A673 (cell line): ENCODE measurements around the gene SAG. TPM values are rescaled to one million over a fixed set of nuclear protein-coding genes. Genes with fewer than 3 reads are reported as not detected.

ENCODE experiments used
- BruUV-seq: library from RNA; stranded (reverse); fragments of 400-500 nt; replicated peaks from 2 replicates; lab custom pipeline; 2021; lab: Mats Ljungman, UMichigan
- CTCF ChIA-PET: fragments of 300-600 bp; sonication (Branson Sonifier 250); formaldehyde crosslinking; loops from one replicate; lab custom pipeline; 2022; ENCODE audit warnings: antibody characterized with exemption; lab: Charles Lee
- POLR2A ChIA-PET: fragments of 300-600 bp; sonication (Branson Sonifier 250); formaldehyde crosslinking; loops from one replicate; lab custom pipeline; 2022; ENCODE audit warnings: antibody characterized with exemption; ENCODE audit not compliant: low non-redundant PET; lab: Charles Lee
- DNase-seq: peaks from one replicate; pipeline ENCODE4 v3.0.0-alpha.2; 2015; ENCODE audit warnings: low spot score
- H3K27ac ChIP-seq: fragments of 200-600 bp; sonication (generic); 2 replicates; pipeline ENCODE4 v1.5.1; 2016; ENCODE audit warnings: mixed run types, low read depth, mild to moderate bottlenecking, mixed read lengths, antibody characterized with exemption, low read length; ENCODE audit not compliant: poor library complexity, severe bottlenecking
- H3K27me3 ChIP-seq: fragments of 200-600 bp; sonication (generic); replicated peaks from 2 replicates; pipeline ENCODE4 v1.6.1; 2017; ENCODE audit warnings: mixed run types, low read depth, mild to moderate bottlenecking, mixed read lengths, antibody characterized with exemption, low read length; ENCODE audit not compliant: insufficient read depth, poor library complexity
- H3K36me3 ChIP-seq: fragments of 200-600 bp; sonication (generic); 2 replicates; pipeline ENCODE4 v1.6.1; 2016; ENCODE audit warnings: mixed run types, mild to moderate bottlenecking, mixed read lengths, antibody characterized with exemption, low read length; ENCODE audit not compliant: insufficient read depth, poor library complexity, severe bottlenecking
- H3K4me1 ChIP-seq: fragments of 200-600 bp; sonication (generic); 2 replicates; pipeline ENCODE4 v1.6.1; 2017; ENCODE audit warnings: mixed run types, mild to moderate bottlenecking, mixed read lengths, antibody characterized with exemption, low read length; ENCODE audit not compliant: insufficient read depth, poor library complexity, severe bottlenecking
- H3K4me3 ChIP-seq: fragments of 200-600 bp; sonication (generic); 2 replicates; pipeline ENCODE4 v1.5.1; 2016; ENCODE audit warnings: low read depth, mixed run types, mild to moderate bottlenecking, mixed read lengths, low read length; ENCODE audit not compliant: poor library complexity, severe bottlenecking
- H3K9me3 ChIP-seq: fragments of 200-600 bp; sonication (generic); 2 replicates; pipeline ENCODE4 v1.6.1; 2016; ENCODE audit warnings: mixed run types, low read depth, mild to moderate bottlenecking, mixed read lengths, antibody characterized with exemption, low read length; ENCODE audit not compliant: poor library complexity, severe bottlenecking
- CTCF ChIP-seq: fragments of 300-800, 200-600 bp; sonication (generic); conservative IDR thresholded peaks from 2 replicates; pipeline ENCODE4 v1.5.1; 2017; ENCODE audit warnings: low read depth, mild to moderate bottlenecking, antibody characterized with exemption, low read length, moderate library complexity, mixed read lengths
- EZH2 ChIP-seq: fragments of 200-600 bp; sonication (generic); IDR thresholded peaks from 2 replicates; pipeline ENCODE4 v1.6.1; 2017; ENCODE audit warnings: borderline replicate concordance, low read depth, mild to moderate bottlenecking, mixed read lengths, antibody characterized with exemption, low read length; ENCODE audit not compliant: poor library complexity, severe bottlenecking
- intact Hi-C: fragments of 100-400 bp; cut with micrococcal nuclease; formaldehyde crosslinking; loops from one replicate; pipeline ENCODE4 v1.10.0; 2022; ENCODE audit not compliant: unreplicated experiment
- total RNA-seq: library from RNA; stranded (reverse); gene quantifications from 2 replicates; pipeline ENCODE4 v1.2.3, GENCODE V29; 2021

SAG gene
- total RNA-seq, 1 experiment from 2014 or later, result 1.3 TPM

DNA sequence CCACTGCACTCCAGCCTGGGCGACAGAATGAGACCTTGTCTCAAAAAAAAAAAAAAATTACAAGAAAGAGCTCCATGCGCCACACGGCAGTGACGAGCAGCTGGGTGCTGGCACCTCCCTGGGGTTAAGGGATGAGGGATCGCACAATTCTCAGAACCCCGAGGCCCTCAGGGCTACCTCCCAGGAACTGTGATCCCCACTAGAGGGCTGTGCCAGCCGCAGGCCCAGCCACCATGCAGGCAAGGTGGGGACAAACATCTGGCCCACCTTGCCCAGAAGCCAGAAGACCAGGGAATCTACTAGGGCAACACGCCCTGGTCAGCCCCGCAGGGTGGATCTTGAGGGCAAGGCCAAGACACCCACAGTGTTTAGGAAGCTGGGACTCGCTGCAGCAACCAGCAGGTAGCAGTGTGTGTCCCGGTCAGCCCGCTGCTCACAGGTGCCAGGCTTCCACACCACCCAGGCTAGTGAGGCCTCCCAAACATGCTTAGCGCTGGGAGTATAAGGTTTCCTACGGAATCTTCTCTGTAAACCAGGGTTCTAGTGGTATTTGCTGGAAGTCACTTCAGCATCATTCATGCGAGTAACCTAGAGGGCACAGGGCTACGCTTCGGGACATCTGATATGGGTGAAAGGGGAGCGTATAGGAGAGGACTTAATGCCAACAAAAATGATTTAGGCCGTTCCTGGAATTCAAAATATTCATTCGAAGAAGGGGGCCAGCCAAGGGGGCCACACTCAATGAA lies 6.7 kb downstream of the SAG start:
- intact Hi-C loops, result no loop called here
- Histone ChIP-seq H3K4me3 (no peak overlapping the region), H3K9me3 (no peaks in the 10 kb centered on the region), H3K4me1 (no peaks in the 10 kb centered on the region), H3K36me3 (no peaks in the 10 kb centered on the region), H3K27ac (no peak overlapping the region), H3K27me3 (no peaks in the 10 kb centered on the region)
- TF ChIP-seq EZH2 (no peak), CTCF (no peak)
- ChIA-PET CTCF (interaction anchor here (0.6 kb wide), 1 partner anchor 29 kb away, joined by 9 read pairs; no protein-coding TSS in a partner anchor), POLR2A (no interaction called here)
- BruUV-seq, result no TSS peak
- DNase-seq, result no peak

- DNase-seq, result no peak
- TF ChIP-seq EZH2, result no peak
- no peak for TF ChIP-seq CTCF
- Histone ChIP-seq H3K9me3 (no peaks in the 10 kb centered on the region), H3K27ac (no peak overlapping the region), H3K27me3 (no peaks in the 10 kb centered on the region), H3K4me1 (no peaks in the 10 kb centered on the region), H3K4me3 (no peak overlapping the region), H3K36me3 (no peaks in the 10 kb centered on the region)
- intact Hi-C loops, result no loop called here
- POLR2A ChIA-PET, result no interaction called here
- CTCF ChIA-PET, result no interaction called here
- no TSS peak for BruUV-seq
Measured at GRCh38 chr2:233317196-233317943, 9.8 kb downstream of the SAG start.

GRCh38 chr2:233319256-233319655 lies 11.6 kb downstream of the SAG start:
- ChIA-PET CTCF (no interaction called here), POLR2A (interaction anchor here (0.5 kb wide), 1 partner anchor 9 kb away, joined by 4 read pairs; no protein-coding TSS in a partner anchor)
- Histone ChIP-seq H3K36me3 (no peaks in the 10 kb centered on the region), H3K27ac (no peak overlapping the region), H3K4me1 (no peaks in the 10 kb centered on the region), H3K4me3 (no peak overlapping the region), H3K9me3 (no peaks in the 10 kb centered on the region), H3K27me3 (no peaks in the 10 kb centered on the region)
- TF ChIP-seq CTCF, result no peak
- TF ChIP-seq EZH2, result no peak
- no peak for DNase-seq
- BruUV-seq, result no TSS peak
- intact Hi-C loops, result no loop called here
